ENCODE results near the gene CA5A. TPM values are rescaled to one million over a fixed set of nuclear protein-coding genes. Genes with fewer than 3 reads are reported as not detected.

CA5A gene
- total and polyA plus RNA-seq, 2 donors: 0.05 to 0.09 TPM

- Histone ChIP-seq H3K4me3 (ENCODE audit: low read length in 2 of 2) (no peak overlapping the region), H3K9me3 (ENCODE audit: control insufficient read depth in 2 of 2, insufficient read depth in 1 of 2, low read length in 1 of 2) (no peaks in the 10 kb centered on the region), H3K36me3 (ENCODE audit: control insufficient read depth in 2 of 2, insufficient read depth in 2 of 2, low read length in 1 of 2) (peaks cover 29 to 31% of the 10 kb centered on the region in 2 donors), H3K4me1 (ENCODE audit: control insufficient read depth in 2 of 2, insufficient read depth in 2 of 2, low read length in 2 of 2) (peaks cover 42 to 65% of the 10 kb centered on the region in 2 donors), H3K27me3 (ENCODE audit: control insufficient read depth in 2 of 2, insufficient read depth in 1 of 2, low read length in 1 of 2) (no peaks in the 10 kb centered on the region), H3K27ac (ENCODE audit: low read depth in 1 of 2, low read length in 1 of 2) (no peak overlapping the region)
- no peak for DNase-seq (ENCODE audit: low read depth in 6 of 9, low spot score in 9 of 9)
- 96% methylated on average over 9 of the region's 9 CpGs for WGBS
These were observed 22.3 kb upstream of the CA5A start for GRCh38 chr16:87958632-87959031.

GRCh38 chr16:87957296-87958094 is 21.2 kb upstream of the CA5A start:
- Histone ChIP-seq H3K4me1 (ENCODE audit: control insufficient read depth in 2 of 2, insufficient read depth in 2 of 2, low read length in 2 of 2) (peaks cover 43 to 69% of the 10 kb centered on the region in 2 donors), H3K27ac (ENCODE audit: low read depth in 1 of 2, low read length in 1 of 2) (peak overlapping the region; percentile 88 to 99), H3K27me3 (ENCODE audit: control insufficient read depth in 2 of 2, insufficient read depth in 1 of 2, low read length in 1 of 2) (no peaks in the 10 kb centered on the region), H3K4me3 (ENCODE audit: low read length in 2 of 2) (peak overlapping the region; percentile 42 to 43), H3K9me3 (ENCODE audit: control insufficient read depth in 2 of 2, insufficient read depth in 1 of 2, low read length in 1 of 2) (no peaks in the 10 kb centered on the region), H3K36me3 (ENCODE audit: control insufficient read depth in 2 of 2, insufficient read depth in 2 of 2, low read length in 1 of 2) (peaks cover 30 to 35% of the 10 kb centered on the region in 2 donors)
- WGBS: 96% methylated on average over 34 of the region's 34 CpGs
- DNase-seq (ENCODE audit: low read depth in 6 of 9, low spot score in 9 of 9): no peak

- Histone ChIP-seq H3K36me3 (ENCODE audit: control insufficient read depth in 2 of 2, insufficient read depth in 2 of 2, low read length in 1 of 2) (peaks cover 30 to 35% of the 10 kb centered on the region in 2 donors), H3K4me3 (ENCODE audit: low read length in 2 of 2) (peak overlapping the region; percentile 42 to 43), H3K9me3 (ENCODE audit: control insufficient read depth in 2 of 2, insufficient read depth in 1 of 2, low read length in 1 of 2) (no peaks in the 10 kb centered on the region), H3K4me1 (ENCODE audit: control insufficient read depth in 2 of 2, insufficient read depth in 2 of 2, low read length in 2 of 2) (peaks cover 48 to 74% of the 10 kb centered on the region in 2 donors), H3K27ac (ENCODE audit: low read depth in 1 of 2, low read length in 1 of 2) (peak overlapping the region; percentile 88 to 99), H3K27me3 (ENCODE audit: control insufficient read depth in 2 of 2, insufficient read depth in 1 of 2, low read length in 1 of 2) (no peaks in the 10 kb centered on the region)
- 13% methylated on average over 30 of the region's 30 CpGs for WGBS
- peak; percentile 52 to 90 (median 77) for DNase-seq (ENCODE audit: low read depth in 6 of 9, low spot score in 9 of 9)
These were observed 20.3 kb upstream of the CA5A start for GRCh38 chr16:87956365-87957231.

- WGBS: 21% methylated on average over 3 of the region's 3 CpGs
- Histone ChIP-seq H3K9me3 (ENCODE audit: control insufficient read depth in 2 of 2, insufficient read depth in 1 of 2, low read length in 1 of 2) (no peaks in the 10 kb centered on the region), H3K4me1 (ENCODE audit: control insufficient read depth in 2 of 2, insufficient read depth in 2 of 2, low read length in 2 of 2) (peaks cover 48 to 74% of the 10 kb centered on the region in 2 donors), H3K27ac (ENCODE audit: low read depth in 1 of 2, low read length in 1 of 2) (peak overlapping the region; percentile 88 to 99), H3K36me3 (ENCODE audit: control insufficient read depth in 2 of 2, insufficient read depth in 2 of 2, low read length in 1 of 2) (peaks cover 30 to 34% of the 10 kb centered on the region in 2 donors), H3K4me3 (ENCODE audit: low read length in 2 of 2) (peak overlapping the region; percentile 42 to 43), H3K27me3 (ENCODE audit: control insufficient read depth in 2 of 2, insufficient read depth in 1 of 2, low read length in 1 of 2) (no peaks in the 10 kb centered on the region)
- no peak for DNase-seq (ENCODE audit: low read depth in 6 of 9, low spot score in 9 of 9)
These were observed 19.7 kb upstream of the CA5A start for GRCh38 chr16:87956098-87956364.

- Histone ChIP-seq H3K36me3 (ENCODE audit: control insufficient read depth in 2 of 2, insufficient read depth in 2 of 2, low read length in 1 of 2) (peaks cover 30 to 32% of the 10 kb centered on the region in 2 donors), H3K27me3 (ENCODE audit: control insufficient read depth in 2 of 2, insufficient read depth in 1 of 2, low read length in 1 of 2) (no peaks in the 10 kb centered on the region), H3K9me3 (ENCODE audit: control insufficient read depth in 2 of 2, insufficient read depth in 1 of 2, low read length in 1 of 2) (no peaks in the 10 kb centered on the region), H3K27ac (ENCODE audit: low read depth in 1 of 2, low read length in 1 of 2) (peak overlapping the region; percentile 88 to 99), H3K4me1 (ENCODE audit: control insufficient read depth in 2 of 2, insufficient read depth in 2 of 2, low read length in 2 of 2) (peaks cover 48 to 76% of the 10 kb centered on the region in 2 donors), H3K4me3 (ENCODE audit: low read length in 2 of 2) (peak overlapping the region in 1 of 2 donors; percentile 10)
- DNase-seq (ENCODE audit: low read depth in 6 of 9, low spot score in 9 of 9): no peak
- WGBS: 90% methylated on average over 18 of the region's 18 CpGs
These were observed 19.2 kb upstream of the CA5A start for GRCh38 chr16:87955302-87956097.

- Histone ChIP-seq H3K4me3 (ENCODE audit: low read length in 2 of 2) (no peak overlapping the region), H3K27me3 (ENCODE audit: control insufficient read depth in 2 of 2, insufficient read depth in 1 of 2, low read length in 1 of 2) (no peaks in the 10 kb centered on the region), H3K36me3 (ENCODE audit: control insufficient read depth in 2 of 2, insufficient read depth in 2 of 2, low read length in 1 of 2) (peaks cover 30 to 32% of the 10 kb centered on the region in 2 donors), H3K27ac (ENCODE audit: low read depth in 1 of 2, low read length in 1 of 2) (peak overlapping the region in 1 of 2 donors; percentile 99), H3K4me1 (ENCODE audit: control insufficient read depth in 2 of 2, insufficient read depth in 2 of 2, low read length in 2 of 2) (peaks cover 46 to 79% of the 10 kb centered on the region in 2 donors), H3K9me3 (ENCODE audit: control insufficient read depth in 2 of 2, insufficient read depth in 1 of 2, low read length in 1 of 2) (no peaks in the 10 kb centered on the region)
- WGBS: 88% methylated on average over 15 of the region's 15 CpGs
- no peak for DNase-seq (ENCODE audit: low read depth in 6 of 9, low spot score in 9 of 9)
These were observed 18.5 kb upstream of the CA5A start for GRCh38 chr16:87954826-87955225.

GRCh38 chr16:87954361-87954760 is 18.0 kb upstream of the CA5A start:
- Histone ChIP-seq H3K4me3 (ENCODE audit: low read length in 2 of 2) (no peak overlapping the region), H3K27me3 (ENCODE audit: control insufficient read depth in 2 of 2, insufficient read depth in 1 of 2, low read length in 1 of 2) (no peaks in the 10 kb centered on the region), H3K36me3 (ENCODE audit: control insufficient read depth in 2 of 2, insufficient read depth in 2 of 2, low read length in 1 of 2) (peaks cover 30 to 32% of the 10 kb centered on the region in 2 donors), H3K9me3 (ENCODE audit: control insufficient read depth in 2 of 2, insufficient read depth in 1 of 2, low read length in 1 of 2) (no peaks in the 10 kb centered on the region), H3K27ac (ENCODE audit: low read depth in 1 of 2, low read length in 1 of 2) (peak overlapping the region; percentile 39 to 99), H3K4me1 (ENCODE audit: control insufficient read depth in 2 of 2, insufficient read depth in 2 of 2, low read length in 2 of 2) (peaks cover 42 to 76% of the 10 kb centered on the region in 2 donors)
- DNase-seq (ENCODE audit: low read depth in 6 of 9, low spot score in 9 of 9): no peak
- 79% methylated on average over 14 of the region's 14 CpGs for WGBS

- DNase-seq (ENCODE audit: low read depth in 6 of 9, low spot score in 9 of 9): no peak
- Histone ChIP-seq H3K9me3 (ENCODE audit: control insufficient read depth in 2 of 2, insufficient read depth in 1 of 2, low read length in 1 of 2) (no peaks in the 10 kb centered on the region), H3K27me3 (ENCODE audit: control insufficient read depth in 2 of 2, insufficient read depth in 1 of 2, low read length in 1 of 2) (no peaks in the 10 kb centered on the region), H3K27ac (ENCODE audit: low read depth in 1 of 2, low read length in 1 of 2) (peak overlapping the region; percentile 39 to 99), H3K36me3 (ENCODE audit: control insufficient read depth in 2 of 2, insufficient read depth in 2 of 2, low read length in 1 of 2) (peaks cover 29 to 30% of the 10 kb centered on the region in 2 donors), H3K4me1 (ENCODE audit: control insufficient read depth in 2 of 2, insufficient read depth in 2 of 2, low read length in 2 of 2) (peaks cover 39 to 68% of the 10 kb centered on the region in 2 donors), H3K4me3 (ENCODE audit: low read length in 2 of 2) (no peak overlapping the region)
- 85% methylated on average over 15 of the region's 15 CpGs for WGBS
These were observed 17.2 kb upstream of the CA5A start for GRCh38 chr16:87953308-87954215.
